Ovary (tissue), 9 donors: ENCODE measurements around the gene ZIC2. TPM values are rescaled to one million over a fixed set of nuclear protein-coding genes. Genes with fewer than 3 reads are reported as not detected.

Source experiments
- DNase-seq, 5 donors: peaks; one replicate each; pipeline ENCODE4 v3.0.0-alpha.2; 2019 to 2020
- H3K27ac ChIP-seq, 2 donors: fragments of 200-600 bp; one replicate each; pipeline versions ENCODE4 v1.5.1 to v1.8.0; 2019 to 2022
- H3K27me3 ChIP-seq: fragments of 200-600 bp; one replicate; pipeline ENCODE4 v1.8.0; 2022
- H3K36me3 ChIP-seq: fragments of 200-600 bp; sonication (generic); one replicate; pipeline ENCODE4 v1.5.1; 2019
- H3K4me1 ChIP-seq: one replicate; pipeline ENCODE4 v1.8.1; 2013; ENCODE audit warnings: mild to moderate bottlenecking, moderate library complexity; ENCODE audit not compliant: insufficient read depth
- H3K4me3 ChIP-seq: fragments of 200-600 bp; sonication (generic); one replicate; pipeline ENCODE4 v1.5.1; 2017
- H3K9me3 ChIP-seq, 2 donors: fragments of 200-600 bp in 1 of 2; sonication (generic) in 1 of 2; one replicate each; pipeline versions ENCODE4 v1.5.1 to v1.8.1; 2013 to 2019; ENCODE audit warnings: mild to moderate bottlenecking in 1 of 2, moderate library complexity in 1 of 2
- CTCF ChIP-seq, 3 donors: fragments of 450-650 bp in 2 of 3; fragments of 200-600 bp in 1 of 3; IDR thresholded peaks; one replicate each; pipeline versions ENCODE4 v1.5.1 to v1.8.0; 2016 to 2022; ENCODE audit warnings: antibody characterized with exemption in 3 of 3, mild to moderate bottlenecking in 1 of 3
- EP300 ChIP-seq: sonication (generic); formaldehyde crosslinking; IDR thresholded peaks from one replicate; pipeline ENCODE4 v1.6.1; 2017; ENCODE audit warnings: antibody characterized with exemption
- POLR2A ChIP-seq: fragments of 450-650 bp; IDR thresholded peaks from one replicate; pipeline ENCODE4 v1.6.1; 2017; ENCODE audit warnings: antibody characterized with exemption, mild to moderate bottlenecking, moderate library complexity
- WGBS, 3 donors: extraction: QIAGEN DNeasy Blood & Tissue Kit in 1 of 3; methylation state at CpG; one replicate each; pipeline versions ENCODE4 v1.1.5 to v1.1.7; 2013 to 2017; 5-methylcytosine and 5-hydroxymethylcytosine counted together
- intact Hi-C, 4 donors: fragments of 100-400 bp; cut with DNase I; formaldehyde crosslinking; loops; one replicate each; pipeline versions ENCODE4 v1.11.0 to v1.15.1; 2022 to 2023
- polyA plus RNA-seq, 2 donors: library from polyadenylated mRNA; stranded (reverse); fragments of 200-250 nt in 1 of 2; fragments of 350-450 nt in 1 of 2; fragmentation: Illumina TruSeq in 1 of 2; extraction: RNeasy Lipid Tissue Mini Kit (QIAGEN cat#74804) in 1 of 2; gene quantifications; one replicate each; pipeline ENCODE4 v1.2.3, GENCODE V29; 2013 to 2014
- total RNA-seq, 7 donors: library from RNA; depleted of rRNA in 2 of 7; stranded (reverse); fragments of >200 nt in 2 of 7; fragmentation: NEBNext Ultra II Directional in 3 of 7; extraction: Animal tissue kit (Norgen Biotek cat#: 25700) in 3 of 7; gene quantifications; one replicate each; pipeline versions ENCODE4 v1.1.0 to v1.2.4, GENCODE V29; 2016 to 2023
- donor health status: DM: no; HTN: no; CAD: no; lungs with moderate emphysema.
- donor health status: DM: no; HTN: no; CAD: no.
- donor health status: Bipolar disorder and iron deficiency.
- donor health status: DM: yes; HTN: yes; CAD: no.
- donor health status: DM: no; HTN: no; CAD: no.
- donor health status: DM: yes; HTN: yes; CAD: no.

Gene ZIC2
- total and polyA plus RNA-seq, 9 donors, result 0.02 to 0.36 (median 0.07) TPM; not detected in 6

GRCh38 chr13:99972190-99972731 is 9.3 kb upstream of the ZIC2 start:
- no peak for DNase-seq
- no peaks in the 10 kb centered on the region for H3K36me3 ChIP-seq
- intact Hi-C loops, result no loop called here
- 13 to 17% (median 13%) methylated on average over 18 of the region's 18 CpGs for WGBS, 3 donors
- peaks cover 5% of the 10 kb centered on the region for H3K4me1 ChIP-seq
- peaks cover 0 to 8% of the 10 kb centered on the region in 2 donors for H3K9me3 ChIP-seq
- H3K27me3 ChIP-seq, result peaks cover 22% of the 10 kb centered on the region
- no peak for TF ChIP-seq POLR2A
- no peak for TF ChIP-seq CTCF (IDR thresholded peaks at IDR 0.05)
- no peak for TF ChIP-seq EP300
- no peak overlapping the region for H3K4me3 ChIP-seq
- no peak overlapping the region for H3K27ac ChIP-seq

GRCh38 chr13:99973163-99973807 is 8.3 kb upstream of the ZIC2 start:
- H3K36me3 ChIP-seq, result no peaks in the 10 kb centered on the region
- intact Hi-C loops, result no loop called here

GRCh38 chr13:99973808-99974185 is 7.8 kb upstream of the ZIC2 start:
- Histone ChIP-seq H3K27me3 (peaks cover 19% of the 10 kb centered on the region), H3K4me3 (no peak overlapping the region), H3K9me3 (peaks cover 0 to 13% of the 10 kb centered on the region in 2 donors), H3K27ac (no peak overlapping the region), H3K4me1 (peaks cover 5% of the 10 kb centered on the region), H3K36me3 (no peaks in the 10 kb centered on the region)
- WGBS, 3 donors, result 20 to 23% (median 22%) methylated on average over 6 of the region's 6 CpGs
- TF ChIP-seq EP300, result no peak
- no peak for TF ChIP-seq POLR2A
- TF ChIP-seq CTCF (IDR thresholded peaks at IDR 0.05), result no peak
- intact Hi-C loops, result no loop called here
- DNase-seq, result no peak

More at GRCh38 chr13:99973163-99973807, 8.3 kb upstream of the ZIC2 start:
- no peak overlapping the region for H3K4me3 ChIP-seq
- no peak overlapping the region for H3K27ac ChIP-seq
- H3K9me3 ChIP-seq, result peaks cover 0 to 13% of the 10 kb centered on the region in 2 donors
- H3K4me1 ChIP-seq, result peaks cover 5% of the 10 kb centered on the region
- H3K27me3 ChIP-seq, result peaks cover 20% of the 10 kb centered on the region
- no peak for DNase-seq
- no peak for TF ChIP-seq EP300
- TF ChIP-seq POLR2A, result no peak
- TF ChIP-seq CTCF (IDR thresholded peaks at IDR 0.05), result no peak
- 16 to 20% (median 18%) methylated on average over 11 of the region's 11 CpGs for WGBS, 3 donors

DNA sequence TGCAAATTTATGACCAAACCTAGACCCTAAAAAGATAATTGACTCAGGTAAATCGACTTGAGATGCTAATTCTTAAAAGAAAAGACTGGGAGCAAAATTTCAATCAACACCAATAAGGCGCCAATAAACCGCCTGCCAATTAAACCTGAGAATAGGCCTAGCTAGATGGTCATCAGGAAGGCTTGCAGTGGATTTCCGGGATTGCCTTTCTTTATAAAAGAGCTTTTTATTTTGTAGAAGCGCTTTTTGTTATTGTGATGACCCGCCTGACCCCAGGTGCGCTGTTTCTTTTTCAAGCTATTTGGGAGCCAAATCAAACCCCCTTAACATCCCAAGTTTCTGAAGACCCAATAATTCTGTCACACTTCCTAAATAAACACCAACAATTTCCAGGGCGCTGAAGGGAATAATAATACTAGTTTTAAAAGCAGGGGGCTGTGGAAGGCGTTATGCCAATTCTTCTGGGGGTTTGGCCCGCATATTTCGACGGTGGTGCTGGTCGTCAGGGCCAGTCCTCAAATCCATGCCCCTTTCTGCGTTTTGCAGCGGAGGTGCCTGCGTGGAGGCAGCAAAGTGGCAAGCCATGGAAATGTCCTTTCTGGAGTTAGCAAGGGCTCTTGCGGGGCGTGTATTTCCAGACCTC is 7.2 kb upstream of the ZIC2 start:
- Histone ChIP-seq H3K27me3 (peaks cover 14% of the 10 kb centered on the region), H3K9me3 (peaks cover 0 to 13% of the 10 kb centered on the region in 2 donors), H3K27ac (no peak overlapping the region), H3K4me3 (no peak overlapping the region), H3K36me3 (no peaks in the 10 kb centered on the region), H3K4me1 (peaks cover 6% of the 10 kb centered on the region)
- TF ChIP-seq POLR2A (no peak), CTCF (IDR thresholded peaks at IDR 0.05) (no peak), EP300 (no peak)
- WGBS, 3 donors, result 11 to 20% (median 18%) methylated on average over 18 of the region's 18 CpGs
- intact Hi-C loops, result no loop called here
- no peak for DNase-seq
